ENCODE results near the gene TRIM28.
"Not testable (repeated sequence)": the region's sequence is repeated elsewhere in the genome, so short reads cannot be mapped to it uniquely, and the experiment has no call there.

TRIM28 gene

GRCh38 chr19:58543826-58544590, at the start of gene TRIM28:
TSS of gene TRIM28 (plus strand) at chr19:58544064. CDS start at chr19:58544758, 694 bp downstream.
- DNase-seq = no peak

- DNase-seq = no peak
Observed at GRCh38 chr19:58497634-58498170, 46.2 kb upstream of the TRIM28 start.

DNA sequence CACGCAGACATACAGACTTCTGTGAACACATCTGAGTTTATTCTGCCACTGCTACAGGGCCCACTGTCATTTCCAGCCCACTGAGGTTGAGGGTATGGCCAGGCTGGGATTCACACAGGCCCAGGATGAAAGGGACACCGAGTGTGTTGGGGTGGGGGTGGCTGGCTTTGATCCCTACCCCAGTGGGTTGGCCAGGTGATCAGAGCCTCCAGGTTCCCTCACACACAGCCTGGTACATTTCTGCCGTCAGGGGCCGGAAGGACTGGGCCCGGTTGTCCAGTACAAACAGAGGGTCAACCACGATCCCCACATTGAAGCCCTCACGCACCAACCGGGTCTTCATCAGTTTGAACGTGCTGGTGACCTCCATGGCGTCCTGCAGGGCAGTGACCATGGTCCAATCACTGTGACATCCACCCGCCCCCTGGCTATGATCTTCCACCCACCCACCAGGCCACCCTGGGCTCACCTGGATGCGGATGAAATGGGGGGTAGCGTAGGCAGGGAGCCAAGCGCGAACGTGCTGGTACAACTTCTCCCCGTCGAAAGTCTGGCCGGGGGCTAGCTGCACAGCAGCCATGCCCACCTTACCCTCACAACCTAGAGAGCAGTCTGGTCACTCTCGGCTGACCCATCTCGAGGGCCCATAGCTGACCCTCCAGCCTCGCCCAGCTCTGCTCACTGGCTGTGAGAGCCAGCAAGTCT, 45.4 kb upstream of the TRIM28 start:
- no peak for DNase-seq

DNA sequence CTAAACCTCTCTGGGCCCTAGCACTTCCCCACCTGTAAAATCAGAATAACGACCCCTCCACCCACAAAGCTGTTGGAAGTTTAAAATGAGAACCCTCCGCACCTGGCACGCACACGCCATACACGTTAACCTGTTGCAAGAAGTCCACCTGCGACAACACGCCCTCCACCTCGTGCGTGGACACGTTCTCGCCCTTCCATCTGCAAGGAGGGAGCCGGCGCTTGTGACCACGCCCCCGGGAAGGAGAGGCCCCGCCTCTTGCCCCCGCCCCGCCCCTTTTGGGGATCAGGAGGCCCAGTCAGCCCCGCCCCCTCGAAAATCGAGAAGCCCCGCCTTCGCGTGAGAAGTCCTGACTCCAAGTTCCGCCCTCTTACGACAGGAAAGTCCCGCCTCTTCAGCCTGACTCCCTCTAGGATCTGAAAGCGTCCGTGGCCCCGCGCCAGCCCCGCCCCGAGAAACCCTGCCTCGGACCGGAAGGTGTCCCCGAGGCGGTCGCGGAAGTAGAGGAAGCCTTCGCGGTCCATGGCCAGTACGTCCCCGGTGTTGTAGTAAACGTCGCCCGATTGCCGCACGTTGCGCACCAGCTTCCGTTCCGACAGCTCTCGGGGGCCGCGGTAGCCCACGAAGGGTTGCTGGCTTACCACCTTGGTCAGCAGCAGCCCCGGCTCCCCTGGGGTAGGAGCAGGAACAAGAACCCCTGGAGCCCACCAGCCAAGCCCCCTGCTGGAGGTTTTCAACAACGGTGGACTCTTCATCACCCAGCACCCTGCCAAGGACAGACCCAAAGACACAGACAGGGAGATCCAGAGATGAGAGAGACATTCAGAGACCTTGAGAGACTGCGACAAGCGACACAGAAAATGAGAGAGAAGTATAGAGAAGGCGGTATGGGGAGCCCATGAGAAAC, 44.6 kb upstream of the TRIM28 start:
- peak; percentile 99 for DNase-seq

- DNase-seq = no peak
Observed at GRCh38 chr19:58500242-58500641, 43.6 kb upstream of the TRIM28 start.

- not testable (repeated sequence) for DNase-seq
Observed at GRCh38 chr19:58507602-58508223, 36.2 kb upstream of the TRIM28 start.

- no peak for DNase-seq
Observed at GRCh38 chr19:58509731-58510083, 34.2 kb upstream of the TRIM28 start.

DNA sequence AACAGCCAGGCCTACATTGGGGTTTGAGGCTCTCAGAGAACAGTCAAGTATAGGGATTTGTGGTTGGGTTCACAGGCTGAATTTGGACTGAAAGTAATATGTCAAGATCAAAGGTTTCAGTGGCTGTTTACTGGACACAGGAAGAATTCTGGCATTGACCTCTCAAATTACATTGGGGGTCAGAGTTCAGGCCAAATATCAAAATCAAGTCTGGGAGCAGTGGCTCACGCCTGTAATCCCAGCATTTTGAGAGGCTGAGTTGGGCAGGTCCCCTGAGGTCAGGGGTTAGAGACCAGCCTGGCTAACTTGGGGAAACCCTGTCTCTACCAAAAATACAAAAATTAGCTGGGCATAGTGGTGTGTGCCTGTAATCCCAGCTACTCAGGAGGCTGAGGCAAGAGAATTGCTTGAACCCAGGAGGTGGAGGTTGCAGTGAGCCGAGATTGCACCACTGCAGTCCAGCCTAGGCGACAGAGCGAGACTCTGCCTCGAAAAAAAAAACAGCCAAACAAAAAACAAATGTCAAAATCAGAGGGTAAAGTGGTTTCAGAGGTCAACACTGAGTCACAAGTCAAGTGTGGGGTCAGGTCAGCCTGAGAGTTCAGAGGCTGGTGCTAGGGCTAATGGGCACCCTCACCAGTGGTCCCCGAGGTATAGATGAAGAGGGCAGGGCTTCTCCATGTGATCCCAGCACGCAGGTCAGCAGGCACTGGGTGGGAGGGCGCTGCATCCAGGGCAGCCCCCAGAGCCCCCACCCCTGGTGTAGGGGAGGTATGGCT, 33.6 kb upstream of the TRIM28 start:
- no peak for DNase-seq

DNA sequence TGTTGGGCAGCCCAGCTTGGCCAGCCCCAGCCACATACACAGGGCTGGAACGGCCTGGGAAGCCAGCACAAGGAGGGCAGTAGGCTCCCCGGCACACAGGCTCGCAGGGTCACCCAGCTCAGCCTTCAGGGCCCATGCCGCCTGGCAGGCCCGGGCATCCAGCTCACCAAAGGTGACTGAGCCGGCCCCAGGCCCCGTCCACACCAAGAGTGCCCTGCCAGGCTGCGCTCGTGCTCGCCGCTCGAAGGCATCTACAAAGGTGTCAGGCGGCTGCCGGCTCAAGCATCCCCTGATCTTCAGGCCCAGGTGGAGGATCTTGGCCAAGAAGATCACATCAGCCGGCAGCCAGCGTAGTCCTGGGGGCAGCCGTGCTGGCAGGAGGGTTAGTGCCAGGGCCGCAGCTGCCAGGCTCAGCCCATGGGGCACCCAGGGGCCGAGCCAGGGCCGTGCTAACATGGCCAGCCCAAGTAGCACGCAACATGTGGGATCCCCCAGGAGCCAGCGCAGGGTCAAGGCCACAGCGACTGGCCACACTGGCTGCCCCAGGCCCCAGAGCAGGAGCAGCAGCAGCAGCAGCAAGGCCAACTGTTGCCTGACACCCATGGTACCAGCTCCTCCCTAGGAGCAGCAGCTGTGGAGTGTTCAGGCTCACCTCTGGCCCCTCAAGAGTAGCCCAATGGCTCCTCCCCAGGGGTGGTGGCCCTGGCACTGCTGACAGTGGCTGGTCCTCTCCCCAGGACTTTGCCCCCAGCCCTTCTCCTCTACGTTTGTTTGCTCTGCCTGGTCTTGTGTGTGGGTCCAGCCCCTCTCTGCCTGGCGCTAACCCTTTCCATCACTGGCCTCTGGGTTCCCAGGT, 32.3 kb upstream of the TRIM28 start, which contains the start of gene SLC27A5:
Gene SLC27A5, minus strand, starts transcription at position 640 of the 856 bp plus-strand sequence. Its CDS starts 37 bp downstream, at position 603.
- no peak for DNase-seq

GRCh38 chr19:58513213-58513693, 30.6 kb upstream of the TRIM28 start:
- DNase-seq = no peak

DNA sequence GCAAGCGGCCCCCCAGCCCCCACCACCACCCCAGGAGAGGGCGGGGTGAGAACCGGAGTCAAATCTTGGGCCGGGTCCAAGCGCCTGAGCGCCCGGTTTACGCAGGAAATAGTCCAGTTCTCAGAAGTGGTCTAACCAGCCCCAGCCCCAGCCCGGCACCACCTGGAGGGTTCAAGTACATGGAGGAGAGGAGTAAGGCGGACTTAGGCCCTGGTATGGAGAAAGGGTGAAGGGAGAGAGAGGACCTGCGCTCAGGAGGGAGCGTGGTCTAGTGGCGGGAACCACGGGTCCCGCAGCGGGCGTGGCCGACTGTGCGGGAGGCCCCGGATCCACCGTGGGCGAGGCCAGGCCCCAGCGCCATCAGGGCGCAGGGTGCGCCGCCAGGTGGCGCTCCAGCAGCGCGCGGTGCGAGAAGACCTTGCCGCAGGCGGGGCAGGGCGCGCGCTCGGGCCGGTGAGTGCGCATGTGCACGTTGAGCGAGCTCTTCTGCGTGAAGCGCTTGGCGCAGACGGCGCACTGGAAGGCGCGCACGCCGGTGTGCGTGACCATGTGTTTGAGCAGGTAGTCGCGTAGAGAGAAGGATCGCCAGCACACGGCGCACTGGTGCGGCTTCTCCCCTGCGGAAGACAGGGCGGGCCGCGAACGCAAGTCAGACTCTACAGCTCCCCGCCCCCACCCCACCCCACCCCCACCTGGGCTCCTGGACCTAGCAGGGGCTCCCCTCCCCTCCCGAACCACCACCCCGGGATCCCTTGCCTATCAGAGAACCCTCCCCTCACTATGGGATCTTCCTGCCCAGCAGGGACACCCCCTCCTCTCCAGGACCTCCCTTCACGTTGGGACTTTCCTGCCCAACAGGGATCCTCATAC, 29.9 kb upstream of the TRIM28 start:
- DNase-seq = peak; percentile 94

GRCh38 chr19:58514564-58515022, 29.3 kb upstream of the TRIM28 start:
- no peak for DNase-seq

GRCh38 chr19:58515259-58515658, 28.6 kb upstream of the TRIM28 start:
- DNase-seq = no peak

DNA sequence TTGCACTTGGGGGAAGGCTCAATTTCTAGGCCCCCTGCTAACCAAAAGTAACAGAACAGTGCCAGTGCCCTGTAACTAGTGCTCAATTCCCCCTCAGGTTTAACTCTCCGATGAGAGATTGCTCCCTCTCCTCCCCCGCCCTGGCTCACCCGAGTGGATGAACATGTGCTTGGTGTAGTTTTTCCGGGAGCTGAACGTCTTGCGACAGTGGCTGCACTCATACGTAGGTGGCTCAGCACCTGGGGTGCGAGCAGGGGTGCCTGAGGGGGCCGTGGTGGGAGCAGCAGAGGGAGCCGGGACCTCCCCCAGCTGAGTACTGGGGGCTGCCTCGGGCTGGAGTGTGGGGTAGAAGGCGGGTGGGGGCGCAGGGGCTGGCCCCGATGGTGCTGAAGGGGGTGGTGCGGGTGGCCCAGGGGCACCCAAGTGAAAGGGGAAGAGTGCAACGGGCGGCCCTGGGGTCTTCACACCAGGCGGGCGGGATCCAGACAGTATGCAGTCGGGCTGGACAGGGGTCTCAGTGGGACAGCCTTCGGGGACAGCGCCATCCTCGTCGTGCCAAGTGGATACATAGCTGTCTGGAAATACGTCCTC, 27.5 kb upstream of the TRIM28 start:
- DNase-seq = no peak

- DNase-seq = no peak
Observed at GRCh38 chr19:58516964-58517833, 26.7 kb upstream of the TRIM28 start.

DNA sequence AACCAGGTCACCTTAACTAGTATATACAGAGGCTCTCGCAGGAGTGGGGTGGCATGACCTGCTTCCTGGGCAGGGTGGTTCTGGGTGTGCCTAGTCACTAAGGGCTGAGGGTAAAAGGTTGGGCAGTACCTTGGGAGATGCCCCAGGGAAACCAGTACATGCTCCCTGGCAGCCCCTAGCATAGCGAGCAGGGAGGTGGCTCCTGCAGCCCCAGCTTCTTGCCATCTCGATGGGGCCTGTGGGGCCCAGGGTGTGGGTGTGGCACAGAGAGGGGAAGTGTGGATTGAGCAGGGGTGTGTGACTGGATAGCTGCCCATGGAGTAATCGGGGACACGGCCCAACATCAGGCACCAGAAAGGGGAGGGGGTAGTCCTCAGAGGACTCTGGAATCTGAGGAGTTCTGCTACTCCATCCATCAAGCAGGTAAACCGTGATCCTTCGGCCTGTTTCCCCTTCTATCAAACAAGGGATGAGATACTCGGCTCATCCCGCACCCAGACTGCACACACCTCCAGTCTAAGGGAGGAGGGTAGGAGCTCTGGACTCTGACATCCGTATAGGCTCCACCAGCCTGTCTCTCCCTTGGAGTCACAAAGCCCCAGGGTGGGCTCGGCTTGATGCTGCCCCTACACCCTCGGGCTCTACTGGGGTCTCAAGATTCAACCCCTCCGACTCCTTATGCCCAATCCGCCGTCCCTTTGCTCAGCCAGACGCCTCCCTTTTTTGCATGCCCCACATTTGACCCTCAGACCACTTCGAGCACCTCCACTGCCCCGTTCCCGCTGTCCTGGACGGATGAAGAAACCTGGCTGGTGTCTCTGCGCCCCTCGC, 25.4 kb upstream of the TRIM28 start:
- DNase-seq = no peak

DNA sequence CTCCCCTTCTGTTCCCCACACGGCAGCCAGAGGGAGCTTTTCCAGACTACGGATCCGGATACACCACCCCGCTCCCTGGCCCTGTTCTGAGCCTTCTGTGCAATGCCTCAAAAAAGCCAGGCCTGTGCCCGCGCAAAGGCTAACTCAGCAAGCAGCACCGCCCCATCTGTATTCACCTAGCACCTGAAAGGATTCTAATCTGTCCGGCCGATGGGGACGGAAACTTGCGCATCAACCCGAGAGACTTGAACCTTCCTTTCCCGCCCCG, 24.8 kb upstream of the TRIM28 start:
- peak; percentile 70 for DNase-seq
